Right renal pelvis (tissue), 4 donors: ENCODE results near the gene XPNPEP1. TPM values are rescaled to one million over a fixed set of nuclear protein-coding genes. Genes with fewer than 3 reads are reported as not detected.
A peak's percentile ranks its signal among the peaks of the same experiment; 100 is the strongest.

Experiments
- DNase-seq, 4 donors: peaks; one replicate each; pipeline ENCODE4 v3.0.0-alpha.2; 2013; ENCODE audit warnings: low read depth in 4 of 4, low spot score in 3 of 4, missing footprints in 1 of 4
- polyA plus RNA-seq, 4 donors: library from polyadenylated mRNA; unstranded; fragments of 120-200 nt; gene quantifications; one replicate each; pipeline ENCODE4 v1.2.1, GENCODE V29; 2013; ENCODE audit not compliant: insufficient read length in 4 of 4

Gene XPNPEP1
- polyA plus RNA-seq, 4 donors: 78.8 to 81.9 (median 79.7) TPM

GRCh38 chr10:109895848-109896247 is 27.5 kb downstream of the XPNPEP1 start:
- no peak for DNase-seq

GRCh38 chr10:109895095-109895818 is 28.1 kb downstream of the XPNPEP1 start:
- no peak for DNase-seq

- no peak for DNase-seq
These were observed 28.8 kb downstream of the XPNPEP1 start for GRCh38 chr10:109894516-109894915.

GRCh38 chr10:109893386-109893785 is 29.9 kb downstream of the XPNPEP1 start:
- no peak for DNase-seq

DNA sequence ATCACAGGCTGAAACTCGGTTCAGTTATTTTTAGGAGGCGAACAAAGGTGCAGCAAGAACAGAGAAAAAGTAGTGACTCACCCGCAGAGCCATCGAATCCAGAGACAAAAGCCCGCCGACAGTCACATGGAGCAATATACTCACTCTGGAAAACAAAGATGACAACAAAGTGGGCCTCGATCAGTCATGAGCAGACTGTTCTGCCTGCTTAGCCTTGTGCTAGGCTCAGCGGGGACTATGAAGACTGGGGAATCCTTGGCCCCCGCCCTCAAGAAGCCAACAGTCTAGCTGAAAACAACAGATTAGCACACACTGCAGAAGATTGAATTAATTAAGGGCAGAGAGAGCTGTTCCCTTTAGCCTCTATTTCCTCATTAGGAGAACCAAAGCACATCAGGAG is 30.4 kb downstream of the XPNPEP1 start:
- DNase-seq: no peak

DNA sequence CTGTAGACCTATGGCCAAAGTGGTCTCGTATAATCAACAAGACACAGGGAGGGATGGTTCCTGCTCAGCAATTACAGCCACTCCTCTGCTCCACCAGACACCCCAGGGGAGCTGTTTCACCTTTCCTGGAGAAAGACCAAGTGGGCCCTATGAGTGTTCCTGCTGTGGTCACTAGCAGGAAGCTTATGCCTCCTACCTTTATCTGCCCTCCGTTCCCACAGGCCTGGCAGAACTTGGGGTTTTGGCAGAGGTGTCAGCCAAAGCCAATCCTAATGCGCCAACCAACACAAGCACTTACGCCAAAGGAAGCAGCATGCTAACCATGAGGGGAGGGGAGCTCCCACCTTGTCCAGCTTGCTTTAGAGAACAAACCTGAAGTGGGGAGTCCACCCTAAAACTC is 31.2 kb downstream of the XPNPEP1 start:
- DNase-seq: no peak

DNA sequence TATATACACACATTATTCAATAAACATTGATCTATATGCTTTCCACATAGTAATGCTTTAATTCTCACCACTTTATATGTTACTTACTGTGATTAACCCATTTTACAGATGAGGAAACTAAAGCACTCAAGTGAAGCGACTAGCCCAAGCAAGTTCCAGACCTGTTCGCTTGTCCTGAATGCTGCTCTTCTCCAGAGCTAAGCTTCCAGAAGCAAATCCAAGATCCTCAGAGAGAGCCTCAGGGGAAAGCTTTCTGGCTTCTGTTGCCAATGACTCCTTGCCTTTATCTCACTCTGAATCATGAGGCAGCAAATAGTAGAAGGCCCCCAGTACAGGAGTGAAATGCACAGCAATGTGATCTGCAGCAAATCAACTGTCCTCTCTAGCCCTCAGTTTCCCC is 32.2 kb downstream of the XPNPEP1 start:
- DNase-seq: no peak

GRCh38 chr10:109889867-109890266 is 33.4 kb downstream of the XPNPEP1 start:
- no peak for DNase-seq

DNA sequence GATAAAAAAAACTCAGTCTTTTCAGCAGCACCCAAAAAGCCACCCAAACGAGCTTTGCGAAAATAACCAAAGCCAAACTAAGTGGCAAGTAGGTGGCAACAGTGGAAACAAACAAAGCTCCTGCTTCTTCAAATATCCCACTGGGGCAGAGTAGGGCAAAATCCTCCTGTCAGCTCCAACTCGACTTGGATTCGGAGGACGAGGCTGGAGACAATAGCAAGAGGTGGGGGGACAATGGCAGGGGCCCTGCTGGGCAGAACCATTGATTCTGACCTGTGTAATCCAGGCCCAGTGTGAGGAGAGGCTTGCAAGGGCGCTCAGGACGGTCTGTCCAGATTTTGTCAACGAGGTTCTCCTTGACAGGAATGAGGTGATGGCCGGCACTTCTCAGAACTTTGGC is 35.5 kb downstream of the XPNPEP1 start:
- no peak for DNase-seq

DNA sequence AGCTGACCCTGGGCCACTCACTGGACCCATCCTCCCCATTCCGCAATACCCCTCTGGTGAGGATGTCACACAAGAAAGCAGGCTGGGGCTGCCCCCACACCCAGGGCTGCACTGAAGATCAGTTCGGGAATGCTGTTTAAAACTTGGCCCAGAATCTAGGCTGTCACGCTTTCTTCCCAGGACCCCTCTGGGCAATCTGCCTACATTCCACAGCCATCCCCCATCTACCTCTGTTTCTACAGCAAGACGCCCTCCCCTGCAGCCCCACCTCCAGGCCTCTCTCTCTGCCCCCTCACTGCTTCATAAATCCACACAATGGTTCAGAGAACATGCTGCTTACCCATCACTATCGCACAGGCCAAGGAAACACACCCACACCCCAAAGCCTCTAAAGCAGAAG is 36.1 kb downstream of the XPNPEP1 start:
- peak in 2 of 4 donors; percentile 41 to 43 for DNase-seq

DNA sequence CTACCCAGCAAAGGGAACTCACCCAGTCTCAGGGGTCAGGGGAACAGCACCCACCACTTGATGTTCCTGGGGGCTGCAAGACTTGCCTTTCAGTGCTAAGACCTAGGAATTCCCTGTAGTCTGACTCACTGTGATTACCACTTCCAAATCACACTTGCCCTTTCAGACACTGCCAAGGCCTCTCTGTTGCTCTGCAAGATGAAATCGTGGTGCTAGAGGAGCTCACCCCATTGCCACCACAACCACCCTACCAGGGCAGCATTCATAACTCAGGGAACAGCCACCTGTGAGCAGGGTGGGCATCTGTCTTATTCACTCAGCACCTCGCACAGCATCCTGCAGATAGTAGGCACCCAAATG is 36.5 kb downstream of the XPNPEP1 start:
- no peak for DNase-seq

GRCh38 chr10:109886037-109886780 is 37.1 kb downstream of the XPNPEP1 start:
- DNase-seq: no peak

DNA sequence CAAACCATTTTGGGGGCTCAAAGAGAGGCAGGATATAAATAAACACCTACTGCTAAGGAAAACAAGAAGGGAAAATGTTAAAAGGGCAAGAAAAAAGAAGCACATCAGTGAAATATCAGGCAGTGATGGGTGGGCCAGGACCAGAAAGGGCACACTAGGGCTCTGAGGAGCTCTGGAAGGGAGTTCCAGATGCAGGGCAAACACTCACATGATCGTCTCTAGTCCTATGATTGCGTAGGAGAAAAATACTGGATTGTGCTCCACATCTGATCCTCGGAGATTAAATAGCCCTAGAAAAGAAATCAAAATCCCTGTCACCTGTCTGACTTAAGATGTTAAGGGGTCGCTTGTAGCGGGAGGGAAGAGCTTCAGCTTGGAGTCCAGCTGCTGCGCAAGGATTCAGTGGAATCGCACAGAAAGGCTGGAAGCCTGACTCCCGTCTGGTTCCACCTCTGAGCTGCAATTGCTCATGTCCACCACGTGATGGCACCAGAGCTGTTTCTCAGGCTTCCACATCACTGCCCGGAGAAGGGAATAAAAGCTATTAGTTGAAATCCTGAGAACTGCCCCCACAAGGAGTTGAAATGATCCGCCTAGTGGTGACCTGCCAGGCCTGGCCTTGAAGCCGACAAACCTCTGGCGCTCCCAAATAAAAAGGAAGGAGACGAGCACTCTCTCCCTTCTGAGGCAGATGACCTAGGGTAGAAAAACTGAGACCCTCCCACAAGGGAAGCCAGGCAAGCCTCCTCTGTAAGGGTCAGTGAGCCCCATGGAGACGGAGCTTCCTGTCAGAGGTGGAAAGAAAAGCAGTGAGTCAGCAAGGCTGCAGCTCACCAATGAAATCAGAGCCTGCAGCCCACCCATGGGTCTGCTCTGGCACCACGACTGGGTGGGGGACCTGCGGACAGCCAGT is 39.2 kb downstream of the XPNPEP1 start:
- DNase-seq: peak; percentile 81 to 90 (median 87)

DNA sequence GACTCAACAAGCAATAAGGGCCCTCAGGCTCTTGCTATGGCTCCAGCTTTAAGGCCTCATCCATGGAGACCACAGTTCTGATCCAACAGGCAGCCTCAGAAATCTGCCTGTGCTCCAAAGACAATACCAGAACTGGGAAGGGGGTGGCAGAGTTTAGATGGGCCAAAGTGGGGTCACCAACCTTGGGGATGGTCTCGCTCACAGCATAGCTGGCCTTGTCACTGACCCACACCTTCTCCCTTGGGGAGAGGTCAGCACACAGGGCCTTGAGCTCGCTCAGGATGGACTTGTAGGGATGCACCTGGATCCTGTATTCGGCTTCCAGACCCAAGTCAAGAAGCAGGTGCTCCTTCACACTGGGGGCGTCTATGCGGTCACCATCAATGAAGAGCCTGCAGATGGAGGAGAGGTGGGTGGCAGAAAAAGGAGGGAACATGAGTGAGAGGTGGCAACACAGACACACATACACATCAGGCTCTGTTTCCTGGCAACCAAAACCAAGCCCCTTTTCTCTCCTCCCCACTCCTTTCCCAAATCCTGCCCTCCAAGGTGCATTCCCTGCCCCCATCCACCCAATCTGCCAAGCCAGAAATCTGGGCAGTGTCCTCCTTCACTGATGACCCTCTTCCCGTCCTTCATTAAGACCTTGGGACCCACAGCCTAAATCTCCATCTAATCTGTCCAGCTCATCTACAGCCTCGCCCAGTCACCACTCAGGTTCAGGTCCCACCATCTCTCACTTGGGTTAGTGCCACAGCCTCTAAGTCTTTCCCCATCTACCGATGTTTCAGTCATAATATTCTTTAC is 40.9 kb downstream of the XPNPEP1 start:
- no peak for DNase-seq

- DNase-seq: no peak
These were observed 41.6 kb downstream of the XPNPEP1 start for GRCh38 chr10:109881769-109882057.

- no peak for DNase-seq
These were observed 42.2 kb downstream of the XPNPEP1 start for GRCh38 chr10:109880886-109881768.

GRCh38 chr10:109877546-109877945 is 45.8 kb downstream of the XPNPEP1 start:
- DNase-seq: no peak

DNA sequence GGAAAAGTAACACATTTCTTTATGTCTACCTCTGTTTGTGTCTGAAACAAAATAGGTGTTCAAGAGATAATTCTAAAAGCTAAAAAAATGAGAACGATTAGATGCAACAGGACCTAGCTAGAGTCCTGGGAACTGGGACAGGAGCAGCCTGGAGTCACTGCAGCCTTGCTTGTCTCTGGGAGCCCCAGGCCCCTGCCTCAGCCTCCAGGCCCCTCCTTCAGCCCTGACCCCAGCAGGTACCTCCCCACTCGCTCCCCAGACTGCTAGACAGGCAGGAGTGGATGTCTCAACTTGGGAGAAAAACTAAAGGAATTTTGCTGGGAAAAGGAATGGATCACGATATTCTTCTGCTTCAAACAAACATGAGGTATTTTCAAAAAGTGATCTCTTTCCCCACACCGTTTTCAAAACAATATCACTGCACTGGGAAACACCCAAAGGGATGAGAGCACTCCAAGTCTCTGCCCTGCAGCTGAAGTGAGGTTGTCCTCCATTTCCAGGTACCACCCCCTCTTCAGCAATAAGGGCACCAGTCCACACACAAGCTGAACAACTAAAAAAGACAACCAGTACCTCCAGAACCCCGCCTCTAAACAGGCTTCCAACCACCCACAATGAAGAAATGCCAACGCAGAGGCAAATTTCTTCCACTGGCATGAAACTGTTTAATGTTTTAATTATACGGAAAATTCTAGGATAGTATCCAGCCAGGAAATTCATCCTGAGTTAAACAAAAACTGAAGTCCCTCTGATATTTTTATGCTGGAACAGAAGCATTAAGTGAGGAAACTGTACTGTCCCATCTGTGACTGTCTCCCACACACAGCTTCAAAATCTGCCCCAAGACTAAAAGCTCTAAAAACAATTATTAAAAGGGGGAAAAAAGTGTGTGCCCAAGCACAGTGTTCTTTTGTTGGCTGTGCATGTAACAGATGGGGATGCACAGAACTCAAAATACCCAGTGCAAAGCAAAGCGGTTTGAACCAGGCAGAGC is 47.2 kb downstream of the XPNPEP1 start:
- DNase-seq: no peak
